Liver (tissue), 9 donors: ENCODE measurements around the gene TMEM94. TPM values are rescaled to one million over a fixed set of nuclear protein-coding genes. Genes with fewer than 3 reads are reported as not detected.

Source experiments
- DNase-seq: peaks from one replicate; pipeline ENCODE4 v3.0.0-alpha.2; 2017; ENCODE audit warnings: low spot score
- H3K27ac ChIP-seq, 2 donors: one replicate each; pipeline ENCODE4 v1.7.0; 2013; ENCODE audit warnings: inconsistent platforms in 2 of 2, low read length in 2 of 2, control low read depth in 1 of 2, low read depth in 1 of 2, mild to moderate bottlenecking in 1 of 2
- H3K27me3 ChIP-seq, 4 donors: one replicate each; pipeline versions ENCODE4 v1.6.1 to v1.7.0; 2013; ENCODE audit warnings: low read length in 3 of 4, inconsistent platforms in 1 of 4, mild to moderate bottlenecking in 1 of 4, moderate library complexity in 1 of 4; ENCODE audit not compliant: control insufficient read depth in 4 of 4, insufficient read depth in 4 of 4
- H3K36me3 ChIP-seq, 4 donors: one replicate each; pipeline versions ENCODE4 v1.6.1 to v1.7.0; 2013; ENCODE audit warnings: low read length in 3 of 4, mild to moderate bottlenecking in 3 of 4, low read depth in 1 of 4, moderate library complexity in 1 of 4; ENCODE audit not compliant: control insufficient read depth in 4 of 4, insufficient read depth in 3 of 4
- H3K4me1 ChIP-seq, 4 donors: one replicate each; pipeline versions ENCODE4 v1.6.1 to v1.7.0; 2013; ENCODE audit warnings: low read length in 3 of 4, mild to moderate bottlenecking in 3 of 4, moderate library complexity in 1 of 4; ENCODE audit not compliant: control insufficient read depth in 4 of 4, insufficient read depth in 4 of 4
- H3K4me3 ChIP-seq, 3 donors: one replicate each; pipeline versions ENCODE4 v1.6.1 to v1.7.0; 2013; ENCODE audit warnings: low read length in 3 of 3, control low read depth in 1 of 3, low read depth in 1 of 3, mild to moderate bottlenecking in 1 of 3
- H3K9ac ChIP-seq, 2 donors: one replicate each; pipeline ENCODE4 v1.7.0; 2013; ENCODE audit warnings: low read length in 2 of 2, mild to moderate bottlenecking in 2 of 2, moderate library complexity in 2 of 2, control low read depth in 1 of 2, low read depth in 1 of 2
- H3K9me3 ChIP-seq, 4 donors: one replicate each; pipeline versions ENCODE4 v1.6.1 to v1.7.0; 2013; ENCODE audit warnings: low read length in 3 of 4; ENCODE audit not compliant: control insufficient read depth in 4 of 4
- EGR1 ChIP-seq, 2 donors: IDR thresholded peaks; 2 replicates each; pipeline ENCODE4 v1.6.1; 2016 to 2018; ENCODE audit warnings: antibody characterized with exemption in 2 of 2, low read depth in 2 of 2
- FOXA1 ChIP-seq: IDR thresholded peaks from 2 replicates; pipeline ENCODE4 v1.6.1; 2016; ENCODE audit warnings: antibody characterized with exemption
- FOXA2 ChIP-seq: IDR thresholded peaks from 2 replicates; pipeline ENCODE4 v1.6.1; 2016; ENCODE audit warnings: antibody characterized with exemption
- GABPA ChIP-seq, 2 donors: IDR thresholded peaks in 1 of 2; conservative IDR thresholded peaks in 1 of 2; 2 replicates each; pipeline ENCODE4 v1.6.1; 2016; ENCODE audit warnings: antibody characterized with exemption in 2 of 2, mild to moderate bottlenecking in 1 of 2, moderate library complexity in 1 of 2
- HNF4A ChIP-seq, 2 donors: conservative IDR thresholded peaks; 2 replicates each; pipeline ENCODE4 v1.6.1; 2016; ENCODE audit warnings: antibody characterized with exemption in 2 of 2, mild to moderate bottlenecking in 2 of 2
- HNF4G ChIP-seq: IDR thresholded peaks from 2 replicates; pipeline ENCODE4 v1.6.1; 2016; ENCODE audit warnings: antibody characterized with exemption
- JUND ChIP-seq, 2 donors: IDR thresholded peaks; 2 replicates each; pipeline ENCODE4 v1.6.1; 2016; ENCODE audit warnings: antibody characterized with exemption in 2 of 2
- MAX ChIP-seq: IDR thresholded peaks from 2 replicates; pipeline ENCODE4 v1.6.1; 2016; ENCODE audit warnings: antibody characterized with exemption
- NR2F2 ChIP-seq: IDR thresholded peaks from 2 replicates; pipeline ENCODE4 v1.6.1; 2016; ENCODE audit warnings: antibody characterized with exemption
- RAD21 ChIP-seq, 2 donors: IDR thresholded peaks; 2 replicates each; pipeline ENCODE4 v1.6.1; 2016; ENCODE audit warnings: antibody characterized with exemption in 2 of 2, mild to moderate bottlenecking in 2 of 2
- REST ChIP-seq: IDR thresholded peaks from 2 replicates; pipeline ENCODE4 v1.6.1; 2016; ENCODE audit warnings: antibody characterized with exemption, mild to moderate bottlenecking
- RXRA ChIP-seq, 2 donors: IDR thresholded peaks; 2 replicates each; pipeline ENCODE4 v1.6.1; 2017 to 2018; ENCODE audit warnings: antibody characterized with exemption in 2 of 2, mild to moderate bottlenecking in 1 of 2
- SP1 ChIP-seq: IDR thresholded peaks from 2 replicates; pipeline ENCODE4 v1.6.1; 2018; ENCODE audit warnings: antibody characterized with exemption, mild to moderate bottlenecking
- TAF1 ChIP-seq: conservative IDR thresholded peaks from 2 replicates; pipeline ENCODE4 v1.6.1; 2016; ENCODE audit warnings: antibody characterized with exemption, mild to moderate bottlenecking
- YY1 ChIP-seq: IDR thresholded peaks from 2 replicates; pipeline ENCODE4 v1.6.1; 2016; ENCODE audit warnings: antibody characterized with exemption, mild to moderate bottlenecking
- ZBTB33 ChIP-seq: IDR thresholded peaks from 2 replicates; pipeline ENCODE4 v1.6.1; 2016; ENCODE audit warnings: antibody characterized with exemption
- WGBS: extraction: QIAGEN DNeasy Blood & Tissue Kit; methylation state at CpG from one replicate; pipeline ENCODE4 v1.1.7; 2013; 5-methylcytosine and 5-hydroxymethylcytosine counted together
- polyA plus RNA-seq, 2 donors: library from polyadenylated mRNA; stranded (reverse) in 1 of 2; unstranded in 1 of 2; fragments of 200-250 nt in 1 of 2; fragments of >200 nt in 1 of 2; fragmentation: Nextera tagmentation in 1 of 2; extraction: Ambion mirVana in 1 of 2; gene quantifications; one replicate each; pipeline versions ENCODE4 v1.2.1 to v1.2.3, GENCODE V29; 2013 to 2015
- total RNA-seq, 2 donors: library from RNA; depleted of rRNA; stranded (reverse); fragments of >200 nt; gene quantifications; one replicate each; pipeline ENCODE4 v1.2.3, GENCODE V29; 2014
- TF ChIP-seq, protein P1 (sequence below): IDR thresholded peaks from 2 replicates; pipeline ENCODE4 v1.6.1; 2016; ENCODE audit warnings: antibody characterized with exemption
- TF ChIP-seq, protein P2 (sequence below): fragments of 150-350 bp; IDR thresholded peaks from 2 replicates; pipeline ENCODE4 v1.5.1; 2017; ENCODE audit warnings: improper control_type of control experiment, low read depth, low read length; ENCODE audit not compliant: missing input control
- donor health status: healthy.
- donor health status: healthy.
- donor health status: healthy.
- donor health status: healthy.
- donor health status: healthy.

TMEM94 gene
- total and polyA plus RNA-seq, 4 donors = 15.6 to 31.0 (median 20.1) TPM

DNA sequence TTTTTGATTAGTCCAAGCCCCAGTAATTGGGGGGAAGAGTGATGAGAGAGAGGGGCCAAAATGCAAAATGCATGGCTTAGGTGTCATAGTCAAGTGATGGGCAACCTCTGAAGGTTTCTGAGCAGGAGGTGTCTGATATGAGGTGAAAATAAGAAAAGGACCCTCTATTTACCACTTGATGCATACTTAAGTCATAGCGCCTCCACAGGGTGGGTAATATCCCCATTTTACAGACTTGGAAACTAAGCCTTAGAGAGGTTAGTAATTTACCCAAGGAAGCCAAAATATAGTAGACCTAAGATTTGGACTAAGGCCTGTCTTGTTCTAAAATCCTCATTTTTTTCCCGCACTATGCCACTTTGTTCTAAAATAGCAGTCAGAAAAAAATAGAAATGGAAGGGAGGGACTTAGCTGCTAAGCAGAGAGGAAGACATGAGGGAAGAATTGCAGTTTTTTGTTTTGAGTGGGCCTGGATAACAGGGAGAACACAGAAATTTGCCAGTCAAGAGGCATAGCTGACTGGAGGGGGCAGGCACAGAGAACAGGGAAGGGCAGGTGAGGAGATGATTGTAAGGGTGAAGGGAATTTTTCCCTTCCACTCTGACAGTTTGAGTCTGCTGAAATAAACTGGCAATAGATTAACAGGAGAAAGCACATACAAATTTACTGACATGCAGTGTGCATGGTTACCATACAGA lies 48.6 kb upstream of the TMEM94 start:
- no peaks in the 10 kb centered on the region for H3K9me3 ChIP-seq
- DNase-seq = no peak
- no peak for TF ChIP-seq RAD21 (IDR thresholded peaks at IDR 0.05)
- TF ChIP-seq REST = no peak
- TF ChIP-seq HNF4A (conservative IDR thresholded peaks at IDR 0.05) = no peak
- no peak for TF ChIP-seq EGR1 (IDR thresholded peaks at IDR 0.05; ENCODE audit: low read depth in 2 of 2)
- no peak for TF ChIP-seq SP1
- no peak for TF ChIP-seq NR2F2
- TF ChIP-seq, protein P1, sequence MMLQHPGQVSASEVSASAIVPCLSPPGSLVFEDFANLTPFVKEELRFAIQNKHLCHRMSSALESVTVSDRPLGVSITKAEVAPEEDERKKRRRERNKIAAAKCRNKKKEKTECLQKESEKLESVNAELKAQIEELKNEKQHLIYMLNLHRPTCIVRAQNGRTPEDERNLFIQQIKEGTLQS = no peak
- TF ChIP-seq JUND (IDR thresholded peaks at IDR 0.05) = no peak
- TF ChIP-seq TAF1 = no peak
- no peak for TF ChIP-seq RXRA (IDR thresholded peaks at IDR 0.05)
- TF ChIP-seq FOXA1 = no peak
- TF ChIP-seq MAX = no peak
- TF ChIP-seq HNF4G = no peak
- TF ChIP-seq FOXA2 = no peak
- TF ChIP-seq, protein P2, sequence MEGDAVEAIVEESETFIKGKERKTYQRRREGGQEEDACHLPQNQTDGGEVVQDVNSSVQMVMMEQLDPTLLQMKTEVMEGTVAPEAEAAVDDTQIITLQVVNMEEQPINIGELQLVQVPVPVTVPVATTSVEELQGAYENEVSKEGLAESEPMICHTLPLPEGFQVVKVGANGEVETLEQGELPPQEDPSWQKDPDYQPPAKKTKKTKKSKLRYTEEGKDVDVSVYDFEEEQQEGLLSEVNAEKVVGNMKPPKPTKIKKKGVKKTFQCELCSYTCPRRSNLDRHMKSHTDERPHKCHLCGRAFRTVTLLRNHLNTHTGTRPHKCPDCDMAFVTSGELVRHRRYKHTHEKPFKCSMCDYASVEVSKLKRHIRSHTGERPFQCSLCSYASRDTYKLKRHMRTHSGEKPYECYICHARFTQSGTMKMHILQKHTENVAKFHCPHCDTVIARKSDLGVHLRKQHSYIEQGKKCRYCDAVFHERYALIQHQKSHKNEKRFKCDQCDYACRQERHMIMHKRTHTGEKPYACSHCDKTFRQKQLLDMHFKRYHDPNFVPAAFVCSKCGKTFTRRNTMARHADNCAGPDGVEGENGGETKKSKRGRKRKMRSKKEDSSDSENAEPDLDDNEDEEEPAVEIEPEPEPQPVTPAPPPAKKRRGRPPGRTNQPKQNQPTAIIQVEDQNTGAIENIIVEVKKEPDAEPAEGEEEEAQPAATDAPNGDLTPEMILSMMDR = no peak
- no peak overlapping the region for H3K9ac ChIP-seq
- no peaks in the 10 kb centered on the region for H3K36me3 ChIP-seq
- WGBS = 90% methylated on average over 2 of the region's 2 CpGs
- H3K4me1 ChIP-seq = peaks cover 1 to 19% (median 12%) of the 10 kb centered on the region in 4 donors
- no peak overlapping the region for H3K4me3 ChIP-seq
- H3K27me3 ChIP-seq = no peaks in the 10 kb centered on the region
- no peak overlapping the region for H3K27ac ChIP-seq

DNA sequence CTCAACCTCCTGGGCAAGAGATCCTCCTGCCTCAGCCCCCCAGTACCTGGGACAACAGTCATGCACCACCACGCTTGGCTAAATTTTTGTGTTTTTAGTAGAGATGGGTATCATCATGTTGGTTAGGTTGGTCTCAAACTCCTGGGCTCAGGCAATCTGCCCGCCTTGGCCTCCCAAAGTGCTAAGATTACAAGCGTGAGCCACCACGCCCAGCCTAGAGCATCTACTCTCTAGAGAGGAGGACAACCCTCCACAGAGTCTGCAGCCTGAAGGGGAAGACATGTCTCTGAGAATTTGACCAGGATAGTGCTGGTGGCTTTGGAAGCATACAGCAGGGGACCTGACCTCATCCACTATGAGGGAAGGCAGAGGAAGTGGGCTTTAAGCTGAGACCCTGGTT lies 46.3 kb upstream of the TMEM94 start:
- whole genome bisulfite sequencing = 87% methylated on average over 4 of the region's 4 CpGs
- Histone ChIP-seq H3K4me3 (no peak overlapping the region), H3K27me3 (no peaks in the 10 kb centered on the region), H3K9ac (no peak overlapping the region), H3K36me3 (no peaks in the 10 kb centered on the region), H3K9me3 (no peaks in the 10 kb centered on the region), H3K4me1 (peaks cover 0 to 17% (median 12%) of the 10 kb centered on the region in 4 donors), H3K27ac (no peak overlapping the region)
- TF ChIP-seq, protein P1 = no peak
- TF ChIP-seq JUND (IDR thresholded peaks at IDR 0.05) (no peak), GABPA (IDR thresholded peaks at IDR 0.05 in 1 of 2, conservative IDR thresholded peaks at IDR 0.05 in 1 of 2) (no peak), MAX (no peak), RAD21 (IDR thresholded peaks at IDR 0.05) (no peak), FOXA2 (no peak), EGR1 (IDR thresholded peaks at IDR 0.05; ENCODE audit: low read depth in 2 of 2) (no peak), ZBTB33 (no peak), YY1 (no peak), TAF1 (no peak), HNF4A (conservative IDR thresholded peaks at IDR 0.05) (no peak), HNF4G (no peak), FOXA1 (no peak), RXRA (IDR thresholded peaks at IDR 0.05) (no peak)
- TF ChIP-seq, protein P2 = no peak
- DNase-seq = no peak
